Activated T-cell treated with anti-CD3 and anti-CD28 coated beads, Interleukin-2, amount 50 U/mL, for 24 hours (primary cell): ENCODE results near the gene SART3.
A peak's percentile ranks its signal among the peaks of the same experiment; 100 is the strongest.
"Not testable (repeated sequence)": the region's sequence is repeated elsewhere in the genome, so short reads cannot be mapped to it uniquely, and the experiment has no call there.

Experiments used
- DNase-seq: peaks from one replicate; pipeline ENCODE4 v3.0.0-alpha.2; 2020
- H3K27ac Mint-ChIP-seq: 2 replicates; pipeline ENCODE4 v1.8.0; 2020; ENCODE audit warnings: mild to moderate bottlenecking, mixed read lengths
- H3K27me3 Mint-ChIP-seq: 2 replicates; pipeline ENCODE4 v1.8.0; 2020; ENCODE audit warnings: mixed read lengths
- H3K36me3 Mint-ChIP-seq: 2 replicates; pipeline ENCODE4 v1.8.0; 2020; ENCODE audit warnings: low read depth, mixed read lengths
- H3K4me1 Mint-ChIP-seq: 2 replicates; pipeline ENCODE4 v1.8.0; 2020; ENCODE audit warnings: low read depth, mixed read lengths
- H3K4me3 Mint-ChIP-seq: 2 replicates; pipeline ENCODE4 v1.8.0; 2020; ENCODE audit warnings: mild to moderate bottlenecking, moderate library complexity, mixed read lengths
- H3K9me3 Mint-ChIP-seq: 2 replicates; pipeline ENCODE4 v1.8.0; 2020; ENCODE audit warnings: mixed read lengths

The SART3 gene

GRCh38 chr12:108565146-108565545 lies 4.2 kb upstream of the SART3 start:
- DNase-seq: no peak
- Mint-ChIP-seq H3K27me3 (no peaks in the 10 kb centered on the region), H3K27ac (peak overlapping the region; percentile 100), H3K4me3 (no peak overlapping the region), H3K36me3 (peaks cover 86% of the 10 kb centered on the region), H3K4me1 (peaks cover 70% of the 10 kb centered on the region), H3K9me3 (no peaks in the 10 kb centered on the region)

GRCh38 chr12:108564724-108565123 lies 3.8 kb upstream of the SART3 start:
- H3K27ac Mint-ChIP-seq: peak overlapping the region; percentile 100
- H3K36me3 Mint-ChIP-seq: peaks cover 86% of the 10 kb centered on the region

GRCh38 chr12:108563804-108564151 lies 2.8 kb upstream of the SART3 start:
- peaks cover 68% of the 10 kb centered on the region for H3K4me1 Mint-ChIP-seq
- no peaks in the 10 kb centered on the region for H3K27me3 Mint-ChIP-seq
- peaks cover 84% of the 10 kb centered on the region for H3K36me3 Mint-ChIP-seq
- DNase-seq: no peak
- H3K27ac Mint-ChIP-seq: peak overlapping the region; percentile 100
- peak overlapping the region; percentile 100 for H3K4me3 Mint-ChIP-seq
- H3K9me3 Mint-ChIP-seq: no peaks in the 10 kb centered on the region

More at GRCh38 chr12:108564724-108565123, 3.8 kb upstream of the SART3 start:
- H3K4me3 Mint-ChIP-seq: no peak overlapping the region
- no peak for DNase-seq
- no peaks in the 10 kb centered on the region for H3K9me3 Mint-ChIP-seq
- no peaks in the 10 kb centered on the region for H3K27me3 Mint-ChIP-seq
- peaks cover 70% of the 10 kb centered on the region for H3K4me1 Mint-ChIP-seq

GRCh38 chr12:108563136-108563803 lies 2.3 kb upstream of the SART3 start:
- Mint-ChIP-seq H3K4me3 (peak overlapping the region; percentile 100), H3K9me3 (no peaks in the 10 kb centered on the region), H3K4me1 (peaks cover 66% of the 10 kb centered on the region), H3K36me3 (peaks cover 82% of the 10 kb centered on the region), H3K27ac (peak overlapping the region; percentile 100), H3K27me3 (no peaks in the 10 kb centered on the region)
- DNase-seq: peak; percentile 85

GRCh38 chr12:108562348-108563135 lies 1.6 kb upstream of the SART3 start, which contains the start of gene ISCU:
TSS of gene ISCU (plus strand) at chr12:108562596. CDS start at chr12:108562623, 27 bp downstream.
- peaks cover 82% of the 10 kb centered on the region for H3K36me3 Mint-ChIP-seq
- peak within 1 kb of the TSS; percentile 100 for H3K4me3 Mint-ChIP-seq
- no peaks in the 10 kb centered on the region for H3K27me3 Mint-ChIP-seq
- DNase-seq: peak; percentile 100
- H3K27ac Mint-ChIP-seq: peak within 1 kb of the TSS; percentile 100
- H3K9me3 Mint-ChIP-seq: no peaks in the 10 kb centered on the region
- peaks cover 66% of the 10 kb centered on the region for H3K4me1 Mint-ChIP-seq

GRCh38 chr12:108561852-108562347 lies 927 bp upstream of the SART3 start:
- peak overlapping the region; percentile 100 for H3K4me3 Mint-ChIP-seq
- H3K27ac Mint-ChIP-seq: peak overlapping the region; percentile 100
- DNase-seq: no peak
- peaks cover 82% of the 10 kb centered on the region for H3K36me3 Mint-ChIP-seq
- H3K27me3 Mint-ChIP-seq: no peaks in the 10 kb centered on the region
- no peaks in the 10 kb centered on the region for H3K9me3 Mint-ChIP-seq
- peaks cover 65% of the 10 kb centered on the region for H3K4me1 Mint-ChIP-seq

GRCh38 chr12:108560321-108560721 lies 652 bp downstream of the SART3 start:
- Mint-ChIP-seq H3K27me3 (no peaks in the 10 kb centered on the region), H3K36me3 (peaks cover 82% of the 10 kb centered on the region), H3K4me1 (peaks cover 65% of the 10 kb centered on the region), H3K27ac (peak overlapping the region; percentile 100), H3K9me3 (no peaks in the 10 kb centered on the region), H3K4me3 (peak overlapping the region; percentile 100)
- DNase-seq: no peak

GRCh38 chr12:108559748-108560147 lies 1.2 kb downstream of the SART3 start:
- H3K4me1 Mint-ChIP-seq: peaks cover 66% of the 10 kb centered on the region
- no peaks in the 10 kb centered on the region for H3K9me3 Mint-ChIP-seq
- DNase-seq: no peak
- H3K27ac Mint-ChIP-seq: peak overlapping the region; percentile 100
- H3K4me3 Mint-ChIP-seq: peak overlapping the region; percentile 100
- peaks cover 80% of the 10 kb centered on the region for H3K36me3 Mint-ChIP-seq
- H3K27me3 Mint-ChIP-seq: no peaks in the 10 kb centered on the region

GRCh38 chr12:108559007-108559655 lies 1.8 kb downstream of the SART3 start:
- no peak for DNase-seq
- Mint-ChIP-seq H3K27me3 (no peaks in the 10 kb centered on the region), H3K27ac (peak overlapping the region; percentile 100), H3K4me3 (peak overlapping the region; percentile 100), H3K9me3 (no peaks in the 10 kb centered on the region), H3K36me3 (peaks cover 76% of the 10 kb centered on the region), H3K4me1 (peaks cover 63% of the 10 kb centered on the region)

- Mint-ChIP-seq H3K36me3 (peaks cover 82% of the 10 kb centered on the region), H3K4me1 (peaks cover 83% of the 10 kb centered on the region), H3K4me3 (peak overlapping the region; percentile 20)
- H3K27me3 Mint-ChIP-seq, H3K9me3 Mint-ChIP-seq, H3K27ac Mint-ChIP-seq, DNase-seq: not testable (repeated sequence)
These were observed 5.6 kb downstream of the SART3 start for GRCh38 chr12:108555383-108555782.

GRCh38 chr12:108553799-108554198 lies 7.2 kb downstream of the SART3 start:
- Mint-ChIP-seq H3K4me3 (no peak overlapping the region), H3K4me1 (peaks cover 83% of the 10 kb centered on the region), H3K27me3 (no peaks in the 10 kb centered on the region), H3K27ac (no peak overlapping the region), H3K9me3 (no peaks in the 10 kb centered on the region), H3K36me3 (peaks cover 80% of the 10 kb centered on the region)
- no peak for DNase-seq

GRCh38 chr12:108551535-108551934 lies 9.4 kb downstream of the SART3 start:
- Mint-ChIP-seq H3K36me3 (peaks cover 83% of the 10 kb centered on the region), H3K27ac (peak overlapping the region; percentile 55), H3K4me3 (peak overlapping the region; percentile 34), H3K9me3 (no peaks in the 10 kb centered on the region), H3K27me3 (no peaks in the 10 kb centered on the region), H3K4me1 (peaks cover 64% of the 10 kb centered on the region)
- no peak for DNase-seq

- Mint-ChIP-seq H3K9me3 (no peaks in the 10 kb centered on the region), H3K36me3 (peaks cover 87% of the 10 kb centered on the region), H3K4me1 (peaks cover 48% of the 10 kb centered on the region), H3K4me3 (no peak overlapping the region), H3K27me3 (no peaks in the 10 kb centered on the region), H3K27ac (peak overlapping the region; percentile 53)
- DNase-seq: no peak
These were observed 11.9 kb downstream of the SART3 start for GRCh38 chr12:108548954-108549521.

- Mint-ChIP-seq H3K9me3 (no peaks in the 10 kb centered on the region), H3K4me1 (peaks cover 41% of the 10 kb centered on the region), H3K4me3 (no peak overlapping the region), H3K27ac (no peak overlapping the region), H3K36me3 (peaks cover 89% of the 10 kb centered on the region), H3K27me3 (no peaks in the 10 kb centered on the region)
- no peak for DNase-seq
These were observed 13.3 kb downstream of the SART3 start for GRCh38 chr12:108547686-108548085.
